ENCODE data around the gene GCFC2.

GCFC2 gene

GRCh38 chr2:75646583-75647425, 63.9 kb downstream of the GCFC2 start, which contains the start of gene MRPL19:
Gene MRPL19, plus strand, starts transcription at chr2:75646783. Its CDS starts 25 bp downstream, at chr2:75646808.
- no peaks in the 10 kb centered on the region; the same call in 1 of the 2 replicates for H3K36me3 ChIP-seq (ENCODE audit: control insufficient read depth, insufficient read depth, low read length)
- DNase-seq (ENCODE audit: extremely low read depth, insufficient read length): peak; percentile 84
- H3K27me3 ChIP-seq (replicated peaks; ENCODE audit: control insufficient read depth, insufficient read depth, low read length): no peaks in the 10 kb centered on the region
- TF ChIP-seq CTCF (IDR thresholded peaks at IDR 0.05; ENCODE audit: insufficient read depth, low read length, poor library complexity, severe bottlenecking): no peak
- peak within 1 kb of the TSS; percentile 88 for H3K4me3 ChIP-seq (replicated peaks; ENCODE audit: low read depth, low read length)

- TF ChIP-seq CTCF (IDR thresholded peaks at IDR 0.05; ENCODE audit: insufficient read depth, low read length, poor library complexity, severe bottlenecking): no peak
- DNase-seq (ENCODE audit: extremely low read depth, insufficient read length): no peak
- H3K27me3 ChIP-seq (replicated peaks; ENCODE audit: control insufficient read depth, insufficient read depth, low read length): no peaks in the 10 kb centered on the region
- H3K36me3 ChIP-seq (ENCODE audit: control insufficient read depth, insufficient read depth, low read length): no peaks in the 10 kb centered on the region; the same call in 1 of the 2 replicates
- H3K4me3 ChIP-seq (replicated peaks; ENCODE audit: low read depth, low read length): peak overlapping the region; percentile 88
Observed at GRCh38 chr2:75646090-75646582, 64.6 kb downstream of the GCFC2 start.

- Histone ChIP-seq H3K4me3 (replicated peaks; ENCODE audit: low read depth, low read length) (no peak overlapping the region), H3K36me3 (ENCODE audit: control insufficient read depth, insufficient read depth, low read length) (no peaks in the 10 kb centered on the region; the same call in 1 of the 2 replicates), H3K27me3 (replicated peaks; ENCODE audit: control insufficient read depth, insufficient read depth, low read length) (no peaks in the 10 kb centered on the region)
- no peak for TF ChIP-seq CTCF (IDR thresholded peaks at IDR 0.05; ENCODE audit: insufficient read depth, low read length, poor library complexity, severe bottlenecking)
- DNase-seq (ENCODE audit: extremely low read depth, insufficient read length): no peak
Observed at GRCh38 chr2:75645643-75646042, 65.1 kb downstream of the GCFC2 start.

GRCh38 chr2:75643980-75644379, 66.7 kb downstream of the GCFC2 start:
- Histone ChIP-seq H3K4me3 (replicated peaks; ENCODE audit: low read depth, low read length) (no peak overlapping the region), H3K27me3 (replicated peaks; ENCODE audit: control insufficient read depth, insufficient read depth, low read length) (no peaks in the 10 kb centered on the region), H3K36me3 (ENCODE audit: control insufficient read depth, insufficient read depth, low read length) (no peaks in the 10 kb centered on the region; the same call in 1 of the 2 replicates)
- DNase-seq (ENCODE audit: extremely low read depth, insufficient read length): no peak
- no peak for TF ChIP-seq CTCF (IDR thresholded peaks at IDR 0.05; ENCODE audit: insufficient read depth, low read length, poor library complexity, severe bottlenecking)

- Histone ChIP-seq H3K27me3 (replicated peaks; ENCODE audit: control insufficient read depth, insufficient read depth, low read length) (no peaks in the 10 kb centered on the region), H3K4me3 (replicated peaks; ENCODE audit: low read depth, low read length) (no peak overlapping the region), H3K36me3 (ENCODE audit: control insufficient read depth, insufficient read depth, low read length) (no peaks in the 10 kb centered on the region)
- no peak for TF ChIP-seq CTCF (IDR thresholded peaks at IDR 0.05; ENCODE audit: insufficient read depth, low read length, poor library complexity, severe bottlenecking)
- no peak for DNase-seq (ENCODE audit: extremely low read depth, insufficient read length)
Observed at GRCh38 chr2:75641587-75641986, 69.1 kb downstream of the GCFC2 start.
